H9 (cell line): ENCODE results near the gene NEAT1. TPM values are rescaled to one million over a fixed set of nuclear protein-coding genes. Genes with fewer than 3 reads are reported as not detected.

Experiments
- DNase-seq: peaks from one replicate; pipeline ENCODE4 v3.0.0-alpha.2; 2017
- H2AFZ ChIP-seq: one replicate; pipeline ENCODE4 v1.6.1; 2013; ENCODE audit warnings: mild to moderate bottlenecking, low read length, control low read depth, moderate library complexity
- H2AK5ac ChIP-seq: 2 replicates; pipeline ENCODE4 v1.6.1; 2013; ENCODE audit warnings: low read length, control low read depth, mixed read lengths; ENCODE audit not compliant: insufficient read length
- H2BK120ac ChIP-seq: one replicate; pipeline ENCODE4 v1.6.1; 2013; ENCODE audit warnings: low read depth, mild to moderate bottlenecking, low read length, control low read depth, inconsistent platforms; ENCODE audit not compliant: poor library complexity, severe bottlenecking
- H2BK12ac ChIP-seq: 2 replicates; pipeline ENCODE4 v1.6.1; 2013; ENCODE audit warnings: low read length, control low read depth, mixed read lengths, low read depth; ENCODE audit not compliant: insufficient read length
- H2BK15ac ChIP-seq: 2 replicates; pipeline ENCODE4 v1.6.1; 2013; ENCODE audit warnings: low read depth, low read length, control low read depth
- H2BK20ac ChIP-seq: one replicate; pipeline ENCODE4 v1.6.1; 2013; ENCODE audit warnings: low read depth, mild to moderate bottlenecking, low read length, control low read depth, inconsistent platforms; ENCODE audit not compliant: poor library complexity, severe bottlenecking
- H2BK5ac ChIP-seq: 2 replicates; pipeline ENCODE4 v1.6.1; 2013; ENCODE audit warnings: low read length, control low read depth, mixed read lengths; ENCODE audit not compliant: insufficient read length
- H3K14ac ChIP-seq: 2 replicates; pipeline ENCODE4 v1.6.1; 2013; ENCODE audit warnings: low read length, control low read depth; ENCODE audit not compliant: insufficient read depth
- H3K18ac ChIP-seq: 2 replicates; pipeline ENCODE4 v1.6.1; 2013; ENCODE audit warnings: low read depth, mild to moderate bottlenecking, mixed read lengths, low read length, control low read depth; ENCODE audit not compliant: insufficient read length
- H3K23ac ChIP-seq: 2 replicates; pipeline ENCODE4 v1.6.1; 2013; ENCODE audit warnings: low read length, control low read depth, mixed read lengths, low read depth; ENCODE audit not compliant: insufficient read length
- H3K23me2 ChIP-seq: 2 replicates; pipeline ENCODE4 v1.6.1; 2013; ENCODE audit warnings: low read depth, mild to moderate bottlenecking, mixed read lengths, low read length, control low read depth; ENCODE audit not compliant: insufficient read length, poor library complexity, severe bottlenecking
- H3K27ac ChIP-seq: 2 replicates; pipeline ENCODE4 v1.5.1; 2013; ENCODE audit warnings: low read length, control low read depth, mixed read lengths, low read depth; ENCODE audit not compliant: insufficient read length
- H3K27me3 ChIP-seq: 2 replicates; pipeline ENCODE4 v1.6.1; 2013; ENCODE audit warnings: low read length, control low read depth, inconsistent platforms; ENCODE audit not compliant: insufficient read depth
- H3K4ac ChIP-seq: 2 replicates; pipeline ENCODE4 v1.6.1; 2013; ENCODE audit warnings: low read depth, mild to moderate bottlenecking, control low read depth, inconsistent platforms, low read length, moderate library complexity
- H3K4me1 ChIP-seq: 2 replicates; pipeline ENCODE4 v1.6.1; 2013; ENCODE audit warnings: low read length, control low read depth, inconsistent platforms; ENCODE audit not compliant: insufficient read depth
- H3K4me2 ChIP-seq: 2 replicates; pipeline ENCODE4 v1.6.1; 2013; ENCODE audit warnings: low read length, control low read depth, mixed read lengths; ENCODE audit not compliant: insufficient read length, insufficient read depth
- H3K56ac ChIP-seq: 2 replicates; pipeline ENCODE4 v1.6.1; 2013; ENCODE audit warnings: low read depth, mild to moderate bottlenecking, mixed read lengths, low read length, control low read depth; ENCODE audit not compliant: insufficient read length
- H3K79me1 ChIP-seq: 2 replicates; pipeline ENCODE4 v1.6.1; 2013; ENCODE audit warnings: low read depth, mild to moderate bottlenecking, moderate library complexity, low read length, control low read depth, inconsistent platforms; ENCODE audit not compliant: insufficient read depth, poor library complexity, severe bottlenecking
- H3K79me2 ChIP-seq: 2 replicates; pipeline ENCODE4 v1.6.1; 2013; ENCODE audit warnings: low read length, control low read depth, inconsistent platforms; ENCODE audit not compliant: insufficient read depth
- H3K9ac ChIP-seq: 2 replicates; pipeline ENCODE4 v1.6.1; 2013; ENCODE audit warnings: low read length, control low read depth, mixed read lengths; ENCODE audit not compliant: insufficient read length; ENCODE audit errors: extremely low read depth
- H3K9me3 ChIP-seq: one replicate; pipeline ENCODE4 v1.6.1; 2013; ENCODE audit warnings: low read depth, low read length, inconsistent platforms; ENCODE audit not compliant: control insufficient read depth
- H3T11ph ChIP-seq: one replicate; pipeline ENCODE4 v1.6.1; 2013; ENCODE audit warnings: mild to moderate bottlenecking, low read length, control low read depth, inconsistent platforms
- H4K20me1 ChIP-seq: one replicate; pipeline ENCODE4 v1.6.1; 2013; ENCODE audit not compliant: control insufficient read depth, insufficient read length, insufficient read depth
- H4K5ac ChIP-seq: 2 replicates; pipeline ENCODE4 v1.6.1; 2013; ENCODE audit warnings: low read depth, mild to moderate bottlenecking, mixed read lengths, low read length, control low read depth; ENCODE audit not compliant: insufficient read length
- H4K8ac ChIP-seq: replicated peaks from 2 replicates; pipeline ENCODE4 v1.6.1; 2013; ENCODE audit warnings: low read length, control low read depth, mixed read lengths, low read depth; ENCODE audit not compliant: insufficient read length
- H4K91ac ChIP-seq: 2 replicates; pipeline ENCODE4 v1.6.1; 2013; ENCODE audit warnings: low read depth, mild to moderate bottlenecking, moderate library complexity, mixed read lengths, low read length, control low read depth; ENCODE audit not compliant: insufficient read length
- H3K27ac Mint-ChIP-seq, 3 experiments: 2 replicates in 2 of 3; 3 replicates in 1 of 3; pipeline ENCODE4 v1.8.0; 2020 to 2021; ENCODE audit warnings: mixed read lengths in 3 of 3, mild to moderate bottlenecking in 1 of 3, moderate library complexity in 1 of 3
- H3K27me3 Mint-ChIP-seq: 2 replicates; pipeline ENCODE4 v1.8.0; 2021; ENCODE audit warnings: low read depth, mild to moderate bottlenecking, moderate library complexity, mixed read lengths
- H3K36me3 Mint-ChIP-seq, 3 experiments: 2 replicates in 2 of 3; 3 replicates in 1 of 3; pipeline ENCODE4 v1.8.0; 2020 to 2021; ENCODE audit warnings: low read depth in 3 of 3, mixed read lengths in 3 of 3; ENCODE audit not compliant: insufficient read depth in 1 of 3
- H3K4me1 Mint-ChIP-seq, 2 experiments: 2 replicates each; pipeline ENCODE4 v1.8.0; 2020; ENCODE audit warnings: mixed read lengths in 2 of 2
- H3K4me3 Mint-ChIP-seq, 2 experiments: 2 replicates in 1 of 2; 3 replicates in 1 of 2; pipeline ENCODE4 v1.8.0; 2020 to 2021; ENCODE audit warnings: mild to moderate bottlenecking in 2 of 2, mixed read lengths in 2 of 2, moderate library complexity in 1 of 2
- H3K9me3 Mint-ChIP-seq, 2 experiments: 2 replicates in 1 of 2; 3 replicates in 1 of 2; pipeline ENCODE4 v1.8.0; 2020; ENCODE audit warnings: mild to moderate bottlenecking in 2 of 2, mixed read lengths in 2 of 2, moderate library complexity in 1 of 2
- CTCF ChIP-seq: fragments of 200-600 bp; sonication (generic); conservative IDR thresholded peaks from 3 replicates; pipeline ENCODE4 v1.8.0; 2021; ENCODE audit warnings: antibody characterized with exemption, mild to moderate bottlenecking
- WGBS: extraction: QIAGEN DNeasy Blood & Tissue Kit; methylation state at CpG from one replicate; pipeline ENCODE4 v1.1.7; 2013; ENCODE audit warnings: missing lambda C conversion rate, low lambda C conversion rate, mixed read lengths; ENCODE audit not compliant: insufficient read length; ENCODE audit errors: extremely low coverage; 5-methylcytosine and 5-hydroxymethylcytosine counted together
- total RNA-seq: library from RNA; stranded (reverse); gene quantifications from 2 replicates; pipeline ENCODE4 v1.2.1, GENCODE V29; 2021

NEAT1 gene
- total RNA-seq, 1 experiment from 2014 or later, result 12.7 TPM

DNA sequence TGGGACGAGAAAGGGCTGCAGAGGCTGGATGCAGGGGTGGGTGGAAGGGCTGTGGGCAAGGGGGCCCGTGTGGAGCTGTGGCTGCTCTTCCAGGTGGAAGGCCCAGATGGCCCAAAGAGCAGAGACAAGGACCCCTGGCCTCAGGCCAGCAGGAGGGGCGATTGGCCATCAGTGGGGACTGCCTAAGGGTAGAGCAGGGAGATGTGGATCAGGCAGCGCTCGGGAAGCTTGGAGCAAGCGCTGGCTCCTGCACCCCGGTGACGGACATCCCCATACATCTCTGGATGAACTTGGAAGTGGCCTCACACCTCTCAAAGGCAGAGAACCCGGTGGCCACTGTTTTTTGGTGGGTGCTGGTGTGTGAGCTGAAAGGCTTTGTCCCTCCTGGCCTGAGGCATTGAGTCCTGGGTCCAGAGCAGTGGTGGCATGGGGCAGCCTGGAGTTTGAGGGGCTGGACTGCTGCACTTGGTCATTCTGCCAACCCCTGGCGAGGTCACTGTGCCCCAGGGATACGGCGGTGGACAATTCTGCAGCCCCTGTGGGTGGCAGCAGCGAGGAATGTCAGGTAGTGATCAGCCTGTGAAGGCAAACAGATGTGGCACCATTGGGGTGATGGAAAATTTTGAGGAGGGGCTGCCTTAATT is 30.3 kb upstream of the NEAT1 start:
- Mint-ChIP-seq H3K9me3 (no peaks in the 10 kb centered on the region), H3K27ac (peak overlapping the region in 1 of 3 experiments; percentile 32; a peak in 2 of 7 replicates), H3K4me1 (peaks cover 11 to 12% of the 10 kb centered on the region in 2 experiments), H3K27me3 (no peaks in the 10 kb centered on the region), H3K4me3 (no peak overlapping the region; a peak in 1 of 5 replicates), H3K36me3 (peaks cover 2 to 12% (median 9%) of the 10 kb centered on the region in 3 experiments; a peak in 5 of 7 replicates)
- no peak overlapping the region for H2BK5ac ChIP-seq
- no peaks in the 10 kb centered on the region for H3K27me3 ChIP-seq
- no peaks in the 10 kb centered on the region for H3K23me2 ChIP-seq
- H3K79me2 ChIP-seq, result no peaks in the 10 kb centered on the region
- H2BK15ac ChIP-seq, result no peak overlapping the region
- no peak overlapping the region for H3K23ac ChIP-seq
- no peak overlapping the region for H4K5ac ChIP-seq
- H4K20me1 ChIP-seq, result peaks cover 2% of the 10 kb centered on the region
- no peak overlapping the region for H3K18ac ChIP-seq
- H2BK12ac ChIP-seq, result no peak overlapping the region
- H4K91ac ChIP-seq, result no peak overlapping the region
- WGBS, result no CpG with 5 or more reads among the region's 13 CpGs
- H3K14ac ChIP-seq, result no peak overlapping the region
- no peak for DNase-seq
- H3K4ac ChIP-seq, result no peak overlapping the region
- no peak overlapping the region for H3T11ph ChIP-seq
- H3K9me3 ChIP-seq, result no peaks in the 10 kb centered on the region
- H3K4me2 ChIP-seq, result no peak overlapping the region
- H4K8ac ChIP-seq, result no peak overlapping the region
- no peak for TF ChIP-seq CTCF
- H3K79me1 ChIP-seq, result no peaks in the 10 kb centered on the region
- no peak overlapping the region for H2AFZ ChIP-seq
- H2BK120ac ChIP-seq, result no peak overlapping the region
- no peak overlapping the region for H3K9ac ChIP-seq
- H3K27ac ChIP-seq, result no peak overlapping the region
- H3K56ac ChIP-seq, result no peak overlapping the region
- H2BK20ac ChIP-seq, result no peak overlapping the region
- no peak overlapping the region for H2AK5ac ChIP-seq
- no peaks in the 10 kb centered on the region; the same call in 1 of the 2 replicates for H3K4me1 ChIP-seq
